ENCODE results near the gene ZNF76. TPM values are rescaled to one million over a fixed set of nuclear protein-coding genes. Genes with fewer than 3 reads are reported as not detected.

Gene ZNF76
- total RNA-seq, 4 donors from 2014 or later = 41.6 to 97.2 (median 55.5) TPM

GRCh38 chr6:35248300-35248699, 11.2 kb upstream of the ZNF76 start:
- Histone ChIP-seq H3K4me1 (peaks cover 0 to 35% (median 6%) of the 10 kb centered on the region in 4 donors), H3K9me3 (no peaks in the 10 kb centered on the region), H3K36me3 (peaks cover 0 to 29% (median 0%) of the 10 kb centered on the region in 3 donors), H3K27me3 (no peaks in the 10 kb centered on the region), H3K27ac (no peak overlapping the region), H3K4me3 (no peak overlapping the region)
- no peak for DNase-seq (ENCODE audit: low spot score in 2 of 2)
- 54 to 58% methylated on average over 3 of the region's 3 CpGs for WGBS, 2 donors
- TF ChIP-seq EP300 (IDR thresholded peaks at IDR 0.05) = no peak
- TF ChIP-seq POLR2A (IDR thresholded peaks at IDR 0.05) = no peak
- TF ChIP-seq CTCF (IDR thresholded peaks at IDR 0.05) = no peak

- TF ChIP-seq POLR2A (IDR thresholded peaks at IDR 0.05) = no peak
- no peak for TF ChIP-seq CTCF (IDR thresholded peaks at IDR 0.05)
- no peak for TF ChIP-seq EP300 (IDR thresholded peaks at IDR 0.05)
- 41 to 53% methylated on average over 3 of the region's 3 CpGs for WGBS, 2 donors
- H3K27ac ChIP-seq = no peak overlapping the region
- no peaks in the 10 kb centered on the region for H3K9me3 ChIP-seq
- H3K4me3 ChIP-seq = no peak overlapping the region
- H3K27me3 ChIP-seq = no peaks in the 10 kb centered on the region
- peaks cover 0 to 36% (median 6%) of the 10 kb centered on the region in 4 donors for H3K4me1 ChIP-seq
- DNase-seq (ENCODE audit: low spot score in 2 of 2) = no peak
- H3K36me3 ChIP-seq = peaks cover 0 to 22% (median 0%) of the 10 kb centered on the region in 3 donors
Measured at GRCh38 chr6:35248965-35249364, 10.6 kb upstream of the ZNF76 start.

GRCh38 chr6:35251949-35252348, 7.6 kb upstream of the ZNF76 start:
- Histone ChIP-seq H3K4me3 (no peak overlapping the region), H3K9me3 (no peaks in the 10 kb centered on the region), H3K4me1 (peaks cover 0 to 38% (median 6%) of the 10 kb centered on the region in 4 donors), H3K27me3 (no peaks in the 10 kb centered on the region), H3K36me3 (no peaks in the 10 kb centered on the region), H3K27ac (no peak overlapping the region)
- WGBS, 2 donors = 97% methylated on average over 3 of the region's 3 CpGs
- TF ChIP-seq CTCF (IDR thresholded peaks at IDR 0.05) = no peak
- TF ChIP-seq EP300 (IDR thresholded peaks at IDR 0.05) = no peak
- no peak for TF ChIP-seq POLR2A (IDR thresholded peaks at IDR 0.05)
- no peak for DNase-seq (ENCODE audit: low spot score in 2 of 2)

GRCh38 chr6:35253249-35253648, 6.3 kb upstream of the ZNF76 start:
- DNase-seq (ENCODE audit: low spot score in 2 of 2) = no peak
- H3K27me3 ChIP-seq = no peaks in the 10 kb centered on the region

GRCh38 chr6:35258336-35258735, 1.2 kb upstream of the ZNF76 start:
- TF ChIP-seq EP300 (IDR thresholded peaks at IDR 0.05) = no peak
- no peak for TF ChIP-seq POLR2A (IDR thresholded peaks at IDR 0.05)
- H3K27me3 ChIP-seq = no peaks in the 10 kb centered on the region
- H3K4me1 ChIP-seq = peaks cover 0 to 41% (median 11%) of the 10 kb centered on the region in 4 donors
- 26 to 33% methylated on average over 7 of the region's 7 CpGs for WGBS, 2 donors
- H3K27ac ChIP-seq = peak overlapping the region; percentile 92 to 98 (median 96)
- no peaks in the 10 kb centered on the region for H3K36me3 ChIP-seq
- H3K9me3 ChIP-seq = no peaks in the 10 kb centered on the region
- H3K4me3 ChIP-seq = peak overlapping the region; percentile 70 to 96 (median 87)
- DNase-seq (ENCODE audit: low spot score in 2 of 2) = no peak

More at GRCh38 chr6:35253249-35253648, 6.3 kb upstream of the ZNF76 start:
- 88 to 96% methylated on average over 1 of the region's 1 CpG for WGBS, 2 donors
- H3K9me3 ChIP-seq = no peaks in the 10 kb centered on the region
- H3K36me3 ChIP-seq = no peaks in the 10 kb centered on the region
- TF ChIP-seq EP300 (IDR thresholded peaks at IDR 0.05) (no peak), CTCF (IDR thresholded peaks at IDR 0.05) (no peak), POLR2A (IDR thresholded peaks at IDR 0.05) (no peak)
- H3K4me3 ChIP-seq = no peak overlapping the region
- H3K27ac ChIP-seq = no peak overlapping the region
- peaks cover 0 to 42% (median 10%) of the 10 kb centered on the region in 4 donors for H3K4me1 ChIP-seq

- peak in 1 of 2 donors; percentile 29 for DNase-seq (ENCODE audit: low spot score in 2 of 2)
Measured at GRCh38 chr6:35258858-35259193, 709 bp upstream of the ZNF76 start.

More at GRCh38 chr6:35258858-35259193, 709 bp upstream of the ZNF76 start:
- Histone ChIP-seq H3K27ac (peak overlapping the region; percentile 92 to 98 (median 96)), H3K4me3 (peak overlapping the region; percentile 70 to 96 (median 87)), H3K27me3 (no peaks in the 10 kb centered on the region), H3K36me3 (no peaks in the 10 kb centered on the region), H3K9me3 (no peaks in the 10 kb centered on the region), H3K4me1 (peaks cover 0 to 40% (median 11%) of the 10 kb centered on the region in 4 donors)
- WGBS, 2 donors = 0 to 2% methylated on average over 19 to 20 of the region's 20 CpGs
- TF ChIP-seq EP300 (IDR thresholded peaks at IDR 0.05) (no peak), POLR2A (IDR thresholded peaks at IDR 0.05) (no peak), CTCF (IDR thresholded peaks at IDR 0.05) (no peak)
